ENCODE data around the gene SVIL.

The SVIL gene

GRCh38 chr10:29471544-29471859 is 163.3 kb downstream of the SVIL start:
- no peaks in the 10 kb centered on the region for H3K27me3 ChIP-seq (ENCODE audit: insufficient read depth, low read length, poor library complexity, severe bottlenecking)
- H3K9ac ChIP-seq (ENCODE audit: low read depth, low read length, poor library complexity, severe bottlenecking): peak overlapping the region; percentile 19
- H4K20me1 ChIP-seq (ENCODE audit: insufficient read depth, low read length, poor library complexity, severe bottlenecking): no peaks in the 10 kb centered on the region
- no peaks in the 10 kb centered on the region for H3K79me2 ChIP-seq (ENCODE audit: insufficient read depth, low read length)
- no peak overlapping the region for H3K4me3 ChIP-seq (ENCODE audit: low read length, poor library complexity, severe bottlenecking)
- no peak overlapping the region for H2AFZ ChIP-seq (ENCODE audit: low read length)
- no peaks in the 10 kb centered on the region for H3F3A ChIP-seq (ENCODE audit: low read depth)
- peaks cover 4% of the 10 kb centered on the region; the same call in 1 of the 2 replicates for H3K36me3 ChIP-seq (ENCODE audit: insufficient read depth, low read length)
- TF ChIP-seq CTCF (conservative IDR thresholded peaks at IDR 0.05; ENCODE audit: low read length): no peak
- no peak for TF ChIP-seq EZH2phosphoT487 (IDR thresholded peaks at IDR 0.05; ENCODE audit: borderline replicate concordance)
- no peaks in the 10 kb centered on the region for H3K9me2 ChIP-seq (replicated peaks; ENCODE audit: low read depth, low read length)
- peak overlapping the region; percentile 15 for H3K4me2 ChIP-seq (ENCODE audit: low read depth, low read length, poor library complexity, severe bottlenecking)
- H3K9me3 ChIP-seq (ENCODE audit: insufficient read depth, low read depth, low read length): no peaks in the 10 kb centered on the region
- peaks cover 17% of the 10 kb centered on the region for H3K4me1 ChIP-seq (ENCODE audit: insufficient read depth, low read length, poor library complexity, severe bottlenecking)

GRCh38 chr10:29470843-29471543 is 163.8 kb downstream of the SVIL start:
- Histone ChIP-seq H3K9me2 (replicated peaks; ENCODE audit: low read depth, low read length) (no peaks in the 10 kb centered on the region), H3K4me3 (ENCODE audit: low read length, poor library complexity, severe bottlenecking) (no peak overlapping the region), H3K27me3 (ENCODE audit: insufficient read depth, low read length, poor library complexity, severe bottlenecking) (no peaks in the 10 kb centered on the region), H3F3A (ENCODE audit: low read depth) (no peaks in the 10 kb centered on the region; the same call in 1 of the 2 replicates), H3K9me3 (ENCODE audit: insufficient read depth, low read depth, low read length) (no peaks in the 10 kb centered on the region), H4K20me1 (ENCODE audit: insufficient read depth, low read length, poor library complexity, severe bottlenecking) (no peaks in the 10 kb centered on the region), H2AFZ (ENCODE audit: low read length) (no peak overlapping the region), H3K79me2 (ENCODE audit: insufficient read depth, low read length) (no peaks in the 10 kb centered on the region), H3K4me1 (ENCODE audit: insufficient read depth, low read length, poor library complexity, severe bottlenecking) (peaks cover 17% of the 10 kb centered on the region), H3K4me2 (ENCODE audit: low read depth, low read length, poor library complexity, severe bottlenecking) (peak overlapping the region; percentile 15), H3K9ac (ENCODE audit: low read depth, low read length, poor library complexity, severe bottlenecking) (peak overlapping the region; percentile 19), H3K36me3 (ENCODE audit: insufficient read depth, low read length) (peaks cover 4% of the 10 kb centered on the region; the same call in 1 of the 2 replicates)
- TF ChIP-seq CTCF (conservative IDR thresholded peaks at IDR 0.05; ENCODE audit: low read length) (no peak), EZH2phosphoT487 (IDR thresholded peaks at IDR 0.05; ENCODE audit: borderline replicate concordance) (no peak)

GRCh38 chr10:29470355-29470705 is 164.4 kb downstream of the SVIL start:
- H3K79me2 ChIP-seq (ENCODE audit: insufficient read depth, low read length): no peaks in the 10 kb centered on the region
- H2AFZ ChIP-seq (ENCODE audit: low read length): no peak overlapping the region
- H3K9me3 ChIP-seq (ENCODE audit: insufficient read depth, low read depth, low read length): no peaks in the 10 kb centered on the region
- no peaks in the 10 kb centered on the region; the same call in 1 of the 2 replicates for H3F3A ChIP-seq (ENCODE audit: low read depth)
- peaks cover 17% of the 10 kb centered on the region for H3K4me1 ChIP-seq (ENCODE audit: insufficient read depth, low read length, poor library complexity, severe bottlenecking)
- H3K9ac ChIP-seq (ENCODE audit: low read depth, low read length, poor library complexity, severe bottlenecking): peak overlapping the region; percentile 19
- no peaks in the 10 kb centered on the region for H3K27me3 ChIP-seq (ENCODE audit: insufficient read depth, low read length, poor library complexity, severe bottlenecking)
- H4K20me1 ChIP-seq (ENCODE audit: insufficient read depth, low read length, poor library complexity, severe bottlenecking): no peaks in the 10 kb centered on the region
- no peak overlapping the region for H3K4me2 ChIP-seq (ENCODE audit: low read depth, low read length, poor library complexity, severe bottlenecking)
- TF ChIP-seq CTCF (conservative IDR thresholded peaks at IDR 0.05; ENCODE audit: low read length) (peak; percentile 85), EZH2phosphoT487 (IDR thresholded peaks at IDR 0.05; ENCODE audit: borderline replicate concordance) (no peak)
- no peaks in the 10 kb centered on the region for H3K9me2 ChIP-seq (replicated peaks; ENCODE audit: low read depth, low read length)
- no peak overlapping the region for H3K4me3 ChIP-seq (ENCODE audit: low read length, poor library complexity, severe bottlenecking)
- H3K36me3 ChIP-seq (ENCODE audit: insufficient read depth, low read length): peaks cover 4% of the 10 kb centered on the region; the same call in 1 of the 2 replicates
